SKM-1 (cell line): Measurements from ENCODE around the gene ARHGEF26.
"Not testable (repeated sequence)": the region's sequence is repeated elsewhere in the genome, so short reads cannot be mapped to it uniquely, and the experiment has no call there.

ENCODE experiments used
- DNase-seq: peaks from one replicate; lab custom pipeline; 2025; ENCODE audit not compliant: unreplicated experiment; lab: John Stamatoyannopoulos, UW

Gene ARHGEF26

GRCh38 chr3:154120961-154121700 is at the start of gene ARHGEF26:
TSS of gene ARHGEF26 (plus strand) at chr3:154121390. CDS start at chr3:154121993, 603 bp downstream.
- DNase-seq, result peak; percentile 39

GRCh38 chr3:154074966-154075365 is 46.2 kb upstream of the ARHGEF26 start:
- no peak for DNase-seq

- no peak for DNase-seq
Observed at GRCh38 chr3:154078672-154079071, 42.5 kb upstream of the ARHGEF26 start.

GRCh38 chr3:154081305-154081704 is 39.9 kb upstream of the ARHGEF26 start:
- no peak for DNase-seq

GRCh38 chr3:154085071-154085470 is 36.1 kb upstream of the ARHGEF26 start:
- DNase-seq, result no peak

GRCh38 chr3:154085799-154086198 is 35.4 kb upstream of the ARHGEF26 start:
- no peak for DNase-seq

- no peak for DNase-seq
Observed at GRCh38 chr3:154086286-154086685, 34.9 kb upstream of the ARHGEF26 start.

GRCh38 chr3:154087756-154088480 is 33.3 kb upstream of the ARHGEF26 start:
- not testable (repeated sequence) for DNase-seq

GRCh38 chr3:154089421-154090420 is 31.5 kb upstream of the ARHGEF26 start:
- DNase-seq, result no peak

- no peak for DNase-seq
Observed at GRCh38 chr3:154094051-154094450, 27.1 kb upstream of the ARHGEF26 start.

GRCh38 chr3:154095832-154096421 is 25.3 kb upstream of the ARHGEF26 start:
- DNase-seq, result no peak

- DNase-seq, result no peak
Observed at GRCh38 chr3:154098376-154098775, 22.8 kb upstream of the ARHGEF26 start.

GRCh38 chr3:154100556-154100955 is 20.6 kb upstream of the ARHGEF26 start:
- no peak for DNase-seq

- no peak for DNase-seq
Observed at GRCh38 chr3:154101250-154101649, 19.9 kb upstream of the ARHGEF26 start.

GRCh38 chr3:154102225-154102624 is 19.0 kb upstream of the ARHGEF26 start:
- no peak for DNase-seq

- DNase-seq, result no peak
Observed at GRCh38 chr3:154105218-154105975, 15.8 kb upstream of the ARHGEF26 start.

- DNase-seq, result no peak
Observed at GRCh38 chr3:154111365-154111935, 9.7 kb upstream of the ARHGEF26 start.

- DNase-seq, result no peak
Observed at GRCh38 chr3:154112146-154112852, 8.9 kb upstream of the ARHGEF26 start.

GRCh38 chr3:154113609-154114008 is 7.6 kb upstream of the ARHGEF26 start:
- no peak for DNase-seq
